ENCODE data around the gene UBAC2. TPM values are rescaled to one million over a fixed set of nuclear protein-coding genes. Genes with fewer than 3 reads are reported as not detected.

UBAC2 gene
- total and polyA plus RNA-seq, 2 of the 4 experiments (the other 2 are of a cell fraction) = 20.8 to 36.3 TPM

DNA sequence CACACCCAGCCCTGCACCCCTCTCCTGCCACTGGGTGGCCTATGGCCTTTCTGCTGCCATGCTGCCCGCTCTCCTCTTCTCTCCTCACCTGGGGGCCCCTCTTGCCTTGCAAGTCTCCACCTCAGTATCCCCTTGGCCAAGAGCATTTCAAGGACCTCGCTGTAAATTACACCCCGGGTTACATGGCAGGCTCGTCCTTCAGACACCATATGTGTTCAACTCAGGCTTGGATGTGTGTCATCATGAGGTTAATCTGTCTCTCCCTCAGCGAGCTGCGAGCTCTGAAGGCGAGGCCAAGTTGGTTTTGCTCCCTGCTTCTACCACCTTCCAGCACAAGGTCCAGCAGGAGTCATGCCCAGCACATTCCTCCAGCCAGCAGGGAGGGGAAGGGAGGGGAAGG lies 225.8 kb downstream of the UBAC2 start (continued):
- TF ChIP-seq, protein P1, sequence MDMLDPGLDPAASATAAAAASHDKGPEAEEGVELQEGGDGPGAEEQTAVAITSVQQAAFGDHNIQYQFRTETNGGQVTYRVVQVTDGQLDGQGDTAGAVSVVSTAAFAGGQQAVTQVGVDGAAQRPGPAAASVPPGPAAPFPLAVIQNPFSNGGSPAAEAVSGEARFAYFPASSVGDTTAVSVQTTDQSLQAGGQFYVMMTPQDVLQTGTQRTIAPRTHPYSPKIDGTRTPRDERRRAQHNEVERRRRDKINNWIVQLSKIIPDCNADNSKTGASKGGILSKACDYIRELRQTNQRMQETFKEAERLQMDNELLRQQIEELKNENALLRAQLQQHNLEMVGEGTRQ (IDR thresholded peaks at IDR 0.05; ENCODE audit: low read depth, low read length) = no peak

DNA sequence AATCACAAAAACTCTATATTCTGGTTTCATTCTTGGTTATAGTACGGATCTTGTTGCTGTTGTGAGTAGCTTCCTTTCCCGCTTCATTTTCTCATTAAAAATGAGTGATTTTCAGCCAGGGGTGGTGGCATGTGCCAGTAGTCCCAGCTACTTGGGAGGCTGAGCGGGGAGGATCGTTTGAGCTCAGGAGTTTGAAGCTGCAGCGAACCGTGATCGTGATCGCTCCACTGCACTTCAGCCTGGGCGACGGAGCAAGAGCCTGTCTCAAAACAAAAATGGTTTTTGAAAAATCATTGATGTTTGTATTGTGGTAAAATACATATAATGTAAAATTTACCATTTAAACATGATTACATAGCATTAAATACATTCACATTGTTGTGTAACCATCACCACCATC lies 229.0 kb downstream of the UBAC2 start:
- H4K91ac ChIP-seq (ENCODE audit: insufficient read depth, low read depth, low read length) = no peak overlapping the region
- no peak overlapping the region for H3K9ac ChIP-seq (ENCODE audit: low read depth, low read length)
- intact Hi-C loops (cut with micrococcal nuclease) = no loop called here
- H2BK5ac ChIP-seq (ENCODE audit: low read depth, low read length, poor library complexity, severe bottlenecking) = no peak overlapping the region
- dilution Hi-C loops (cut with HindIII; ENCODE audit: low sequenced_read_pairs, unreplicated experiment) = no loop called here
- ChIA-PET POLR2A (ENCODE audit: unreplicated experiment) (interaction anchor here (0.6 kb wide), 1 partner anchor 1776 kb away, joined by 3 read pairs; no protein-coding TSS in a partner anchor), CTCF (interaction anchor here (1.9 kb wide), 1 partner anchor 160 kb away, joined by 6 read pairs; no protein-coding TSS in a partner anchor)
- no peaks in the 10 kb centered on the region for H4K20me1 ChIP-seq (ENCODE audit: insufficient read depth, low read length)
- DNase-seq (no peak), ATAC-seq (ENCODE audit: low read depth) (no peak)
- H2BK15ac ChIP-seq (ENCODE audit: low read depth, low read length) = no peak overlapping the region
- H3K56ac ChIP-seq (ENCODE audit: extremely low read depth, insufficient read depth, low read length) = no peak overlapping the region
- no peak overlapping the region for H3K23ac ChIP-seq (ENCODE audit: low read depth, low read length)
- H3K4me3 ChIP-seq (ENCODE audit: insufficient read depth, low read depth, low read length) = no peak overlapping the region
- H3K9me1 ChIP-seq (ENCODE audit: insufficient read depth, low read length) = peaks cover 2% of the 10 kb centered on the region; the same call in 1 of the 2 replicates
- H3K18ac ChIP-seq (ENCODE audit: low read depth, low read length) = no peak overlapping the region
- in situ Hi-C loops (cut with MboI; ENCODE audit: low sequenced_read_pairs) = no loop called here
- H3K4me1 ChIP-seq (ENCODE audit: control insufficient read depth, insufficient read depth, low read length) = peaks cover 3% of the 10 kb centered on the region
- H3K27me3 ChIP-seq (ENCODE audit: control insufficient read depth, insufficient read depth, low read length) = peaks cover 15% of the 10 kb centered on the region
- no peaks in the 10 kb centered on the region for H3K79me1 ChIP-seq (ENCODE audit: low read depth in 1 of 2, low read length in 2 of 2)
- no peak overlapping the region for H4K5ac ChIP-seq (ENCODE audit: low read depth, low read length)
- no peak overlapping the region for H2AK5ac ChIP-seq (ENCODE audit: low read depth, low read length)
- H3K4me2 ChIP-seq (ENCODE audit: low read depth, low read length) = no peak overlapping the region
- BruUV-seq (replicated peaks) = no TSS peak
- H3K36me3 ChIP-seq (ENCODE audit: control insufficient read depth, insufficient read depth, low read length) = no peaks in the 10 kb centered on the region
- H2AK9ac ChIP-seq (replicated peaks; ENCODE audit: low read depth, low read length, poor library complexity) = no peak overlapping the region
- H2BK120ac ChIP-seq (ENCODE audit: low read depth, low read length) = no peak overlapping the region
- no peak overlapping the region for H3K14ac ChIP-seq (replicated peaks; ENCODE audit: low read depth, low read length)
- H2AFZ ChIP-seq (replicated peaks; ENCODE audit: low read length, poor library complexity) = no peak overlapping the region
- H2BK20ac ChIP-seq (ENCODE audit: low read depth, low read length) = no peak overlapping the region
- H4K8ac ChIP-seq (ENCODE audit: low read depth in 2 of 2, low read length in 2 of 2) = no peak overlapping the region
- TF ChIP-seq RAD21 (IDR thresholded peaks at IDR 0.05; ENCODE audit: low read length) (no peak), RFX5 (IDR thresholded peaks at IDR 0.05; ENCODE audit: low read depth, low read length) (no peak), MAFK (IDR thresholded peaks at IDR 0.05; ENCODE audit: low read depth, low read length) (no peak), FOS (IDR thresholded peaks at IDR 0.05; ENCODE audit: low read depth, low read length) (no peak)
- H3K27ac ChIP-seq (ENCODE audit: insufficient read depth, low read length) = no peak overlapping the region
- H3K9me3 ChIP-seq (ENCODE audit: control insufficient read depth, insufficient read depth, low read length) = peaks cover 1% of the 10 kb centered on the region; the same call in 1 of the 2 replicates
- H3K4ac ChIP-seq (ENCODE audit: low read depth, low read length) = no peak overlapping the region
- no CpG with 5 or more reads among the region's 10 CpGs for WGBS, 2 experiments (ENCODE audit: extremely low coverage in 2 of 2, insufficient read length in 1 of 2)

Measured in IMR-90 (cell line).